ENCODE data around the gene AATK. TPM values are rescaled to one million over a fixed set of nuclear protein-coding genes. Genes with fewer than 3 reads are reported as not detected.
"Not testable (repeated sequence)": the region's sequence is repeated elsewhere in the genome, so short reads cannot be mapped to it uniquely, and the experiment has no call there.

AATK gene
- total RNA-seq, 2 experiments from 2014 or later, result 0.25 to 0.82 TPM

- ATAC-seq (ENCODE audit: poor library complexity), result no peak
- CTCF ChIA-PET, result no interaction called here
- TF ChIP-seq CTCF (IDR thresholded peaks at IDR 0.05), result no peak
- intact Hi-C loops (cut with DNase I, micrococcal nuclease), result no loop called here
- no peak overlapping the region for H3K27ac Mint-ChIP-seq
- POLR2A ChIA-PET, result no interaction called here
- Histone ChIP-seq H3K27ac (ENCODE audit: low read depth in 1 of 2, low read length in 2 of 2) (no peak overlapping the region), H3K9me3 (ENCODE audit: control insufficient read depth in 1 of 2, insufficient read depth in 1 of 2, low read length in 2 of 2) (no peaks in the 10 kb centered on the region), H3K27me3 (ENCODE audit: control insufficient read depth in 1 of 2, insufficient read depth in 2 of 2, low read length in 2 of 2) (peaks cover 0 to 3% of the 10 kb centered on the region in 2 experiments), H3K4me1 (ENCODE audit: insufficient read depth, low read length) (peaks cover 7% of the 10 kb centered on the region), H3K36me3 (ENCODE audit: insufficient read depth, low read length) (no peaks in the 10 kb centered on the region), H3K4me3 (ENCODE audit: low read length) (no peak overlapping the region)
- H3K4me3 Mint-ChIP-seq, result no peak overlapping the region
- H3K36me3 Mint-ChIP-seq (ENCODE audit: low read depth), result no peaks in the 10 kb centered on the region
- no peak for DNase-seq
- H3K27me3 Mint-ChIP-seq, result peaks cover 6% of the 10 kb centered on the region
- H3K4me1 Mint-ChIP-seq (ENCODE audit: low read depth), result no peaks in the 10 kb centered on the region
- no peaks in the 10 kb centered on the region for H3K9me3 Mint-ChIP-seq
Observed at GRCh38 chr17:81148571-81148970, 17.4 kb downstream of the AATK start.

- Histone ChIP-seq H3K9me3 (ENCODE audit: control insufficient read depth in 1 of 2, insufficient read depth in 1 of 2, low read length in 2 of 2) (no peaks in the 10 kb centered on the region), H3K27ac (ENCODE audit: low read depth in 1 of 2, low read length in 2 of 2) (no peak overlapping the region), H3K4me3 (ENCODE audit: low read length) (no peak overlapping the region), H3K4me1 (ENCODE audit: insufficient read depth, low read length) (peaks cover 7% of the 10 kb centered on the region), H3K36me3 (ENCODE audit: insufficient read depth, low read length) (no peaks in the 10 kb centered on the region), H3K27me3 (ENCODE audit: control insufficient read depth in 1 of 2, insufficient read depth in 2 of 2, low read length in 2 of 2) (peaks cover 0 to 3% of the 10 kb centered on the region in 2 experiments)
- no peak for DNase-seq
- Mint-ChIP-seq H3K27ac (no peak overlapping the region), H3K4me1 (ENCODE audit: low read depth) (no peaks in the 10 kb centered on the region), H3K9me3 (no peaks in the 10 kb centered on the region), H3K27me3 (peaks cover 6% of the 10 kb centered on the region), H3K4me3 (no peak overlapping the region), H3K36me3 (ENCODE audit: low read depth) (no peaks in the 10 kb centered on the region)
- intact Hi-C loops (cut with DNase I, micrococcal nuclease), result no loop called here
- TF ChIP-seq CTCF (IDR thresholded peaks at IDR 0.05), result no peak
- POLR2A ChIA-PET, result no interaction called here
- CTCF ChIA-PET, result no interaction called here
- no peak for ATAC-seq (ENCODE audit: poor library complexity)
Observed at GRCh38 chr17:81147701-81148100, 18.3 kb downstream of the AATK start.

GRCh38 chr17:81146208-81146607 is 19.8 kb downstream of the AATK start:
- H3K4me3 Mint-ChIP-seq; DNase-seq; H3K27ac Mint-ChIP-seq; H3K4me3 ChIP-seq (ENCODE audit: low read length); H3K9me3 Mint-ChIP-seq; CTCF ChIA-PET; POLR2A ChIA-PET; H3K36me3 Mint-ChIP-seq (ENCODE audit: low read depth); H3K4me1 ChIP-seq (ENCODE audit: insufficient read depth, low read length); ATAC-seq (ENCODE audit: poor library complexity); H3K27me3 Mint-ChIP-seq; H3K9me3 ChIP-seq (ENCODE audit: control insufficient read depth in 1 of 2, insufficient read depth in 1 of 2, low read length in 2 of 2); intact Hi-C loops (cut with DNase I, micrococcal nuclease); H3K27me3 ChIP-seq (ENCODE audit: control insufficient read depth in 1 of 2, insufficient read depth in 2 of 2, low read length in 2 of 2); H3K36me3 ChIP-seq (ENCODE audit: insufficient read depth, low read length); H3K4me1 Mint-ChIP-seq (ENCODE audit: low read depth); H3K27ac ChIP-seq (ENCODE audit: low read depth in 1 of 2, low read length in 2 of 2): not testable (repeated sequence)

GRCh38 chr17:81144423-81144781 is 21.6 kb downstream of the AATK start:
- no peak overlapping the region for H3K4me3 Mint-ChIP-seq
- no peaks in the 10 kb centered on the region for H3K4me1 ChIP-seq (ENCODE audit: insufficient read depth, low read length)
- CTCF ChIA-PET, result no interaction called here
- no peaks in the 10 kb centered on the region for H3K27me3 Mint-ChIP-seq
- no peak overlapping the region for H3K27ac ChIP-seq (ENCODE audit: low read depth in 1 of 2, low read length in 2 of 2)
- no peaks in the 10 kb centered on the region for H3K9me3 Mint-ChIP-seq
- no peaks in the 10 kb centered on the region for H3K9me3 ChIP-seq (ENCODE audit: control insufficient read depth in 1 of 2, insufficient read depth in 1 of 2, low read length in 2 of 2)
- H3K27ac Mint-ChIP-seq, result no peak overlapping the region
- DNase-seq (no peak), ATAC-seq (ENCODE audit: poor library complexity) (no peak)
- no peaks in the 10 kb centered on the region for H3K36me3 ChIP-seq (ENCODE audit: insufficient read depth, low read length)
- no peaks in the 10 kb centered on the region for H3K36me3 Mint-ChIP-seq (ENCODE audit: low read depth)
- intact Hi-C loops (cut with DNase I, micrococcal nuclease), result loop anchor here in 1 of 2 experiments (5.0 kb wide), 1 partner anchor 98 kb away; no protein-coding TSS in a partner anchor
- peaks cover 0 to 3% of the 10 kb centered on the region in 2 experiments for H3K27me3 ChIP-seq (ENCODE audit: control insufficient read depth in 1 of 2, insufficient read depth in 2 of 2, low read length in 2 of 2)
- H3K4me1 Mint-ChIP-seq (ENCODE audit: low read depth), result no peaks in the 10 kb centered on the region
- H3K4me3 ChIP-seq (ENCODE audit: low read length), result no peak overlapping the region
- TF ChIP-seq CTCF (IDR thresholded peaks at IDR 0.05), result no peak
- POLR2A ChIA-PET, result no interaction called here
